GM23248 (cell line): Measurements from ENCODE around the gene NIN. TPM values are rescaled to one million over a fixed set of nuclear protein-coding genes. Genes with fewer than 3 reads are reported as not detected.
"Not testable (repeated sequence)": the region's sequence is repeated elsewhere in the genome, so short reads cannot be mapped to it uniquely, and the experiment has no call there.

Source experiments
- DNase-seq: peaks from one replicate; pipeline ENCODE4 v3.0.0-alpha.2; 2015
- H2AFZ ChIP-seq: fragments of 200-600 bp; sonication (generic); 2 replicates; pipeline ENCODE4 v1.6.1; 2016; ENCODE audit warnings: antibody characterized with exemption
- H3F3A ChIP-seq: fragments of 200-600 bp; sonication (generic); 2 replicates; pipeline ENCODE4 v1.6.1; 2016; ENCODE audit warnings: mild to moderate bottlenecking, antibody characterized with exemption, mixed run types; ENCODE audit not compliant: insufficient read depth
- H3K27ac ChIP-seq: fragments of 200-600 bp; sonication (generic); 2 replicates; pipeline ENCODE4 v1.5.1; 2016; ENCODE audit warnings: mild to moderate bottlenecking
- H3K27me3 ChIP-seq: fragments of 200-600 bp; sonication (generic); replicated peaks from 2 replicates; pipeline ENCODE4 v1.6.1; 2016; ENCODE audit warnings: mild to moderate bottlenecking; ENCODE audit not compliant: insufficient read depth
- H3K36me3 ChIP-seq: fragments of 200-600 bp; sonication (generic); 2 replicates; pipeline ENCODE4 v1.6.1; 2016; ENCODE audit warnings: low read depth, mild to moderate bottlenecking
- H3K4me1 ChIP-seq: fragments of 200-600 bp; sonication (generic); 2 replicates; pipeline ENCODE4 v1.6.1; 2016; ENCODE audit warnings: mild to moderate bottlenecking; ENCODE audit not compliant: insufficient read depth
- H3K4me2 ChIP-seq: fragments of 200-600 bp; sonication (generic); one replicate; pipeline ENCODE4 v1.6.1; 2016; ENCODE audit warnings: mild to moderate bottlenecking; ENCODE audit not compliant: unreplicated experiment
- H3K4me3 ChIP-seq: fragments of 200-600 bp; sonication (generic); 2 replicates; pipeline ENCODE4 v1.5.1; 2016; ENCODE audit warnings: mild to moderate bottlenecking
- H3K79me2 ChIP-seq: fragments of 200-600 bp; sonication (generic); 2 replicates; pipeline ENCODE4 v1.6.1; 2016; ENCODE audit warnings: mild to moderate bottlenecking; ENCODE audit not compliant: insufficient read depth
- H3K9ac ChIP-seq: fragments of 200-600 bp; sonication (generic); 2 replicates; pipeline ENCODE4 v1.6.1; 2016; ENCODE audit warnings: mild to moderate bottlenecking
- H3K9me2 ChIP-seq: fragments of 200-600 bp; sonication (generic); 2 replicates; pipeline ENCODE4 v1.6.1; 2016; ENCODE audit warnings: mixed run types, mild to moderate bottlenecking, moderate library complexity; ENCODE audit not compliant: insufficient read depth
- H3K9me3 ChIP-seq: fragments of 200-600 bp; sonication (generic); one replicate; pipeline ENCODE4 v1.6.1; 2017; ENCODE audit warnings: low read depth
- H4K20me1 ChIP-seq: fragments of 200-600 bp; sonication (generic); 2 replicates; pipeline ENCODE4 v1.6.0; 2016; ENCODE audit not compliant: insufficient read depth
- EZH2 ChIP-seq: fragments of 200-600 bp; sonication (generic); IDR thresholded peaks from 2 replicates; pipeline ENCODE4 v1.6.1; 2018; ENCODE audit warnings: antibody characterized with exemption, mild to moderate bottlenecking; ENCODE audit not compliant: insufficient read depth, poor library complexity, severe bottlenecking
- EZH2phosphoT487 ChIP-seq: fragments of 200-600 bp; sonication (generic); IDR thresholded peaks from 2 replicates; pipeline ENCODE4 v1.6.1; 2018; ENCODE audit warnings: antibody characterized with exemption, moderate library complexity, mild to moderate bottlenecking, low read depth; ENCODE audit not compliant: insufficient read depth
- WGBS, 2 experiments: methylation state at CpG; one replicate each; pipeline ENCODE4 v1.1.6; 2015 to 2017; ENCODE audit warnings: low lambda C conversion rate in 2 of 2, low coverage in 1 of 2; ENCODE audit errors: missing lambda C conversion rate in 2 of 2; 5-methylcytosine and 5-hydroxymethylcytosine counted together
- in situ Hi-C: fragments of 300-500 bp; cut with MboI; formaldehyde crosslinking; loops from 2 replicates; pipeline ENCODE4 v1.15.0; 2020
- polyA plus RNA-seq: library from polyadenylated mRNA; unstranded; fragments of >200 nt; fragmentation: Nextera tagmentation; extraction: Ambion mirVana; gene quantifications from 2 replicates; pipeline ENCODE4 v1.2.1, GENCODE V29; 2016
- total RNA-seq: library from RNA; depleted of rRNA; stranded (reverse); fragments of >200 nt; shearing (Covaris generic); gene quantifications from 2 replicates; pipeline ENCODE4 v1.2.3, GENCODE V29; 2014

Gene NIN
- total and polyA plus RNA-seq, 2 experiments from 2014 or later: 17.0 to 33.3 TPM

DNA sequence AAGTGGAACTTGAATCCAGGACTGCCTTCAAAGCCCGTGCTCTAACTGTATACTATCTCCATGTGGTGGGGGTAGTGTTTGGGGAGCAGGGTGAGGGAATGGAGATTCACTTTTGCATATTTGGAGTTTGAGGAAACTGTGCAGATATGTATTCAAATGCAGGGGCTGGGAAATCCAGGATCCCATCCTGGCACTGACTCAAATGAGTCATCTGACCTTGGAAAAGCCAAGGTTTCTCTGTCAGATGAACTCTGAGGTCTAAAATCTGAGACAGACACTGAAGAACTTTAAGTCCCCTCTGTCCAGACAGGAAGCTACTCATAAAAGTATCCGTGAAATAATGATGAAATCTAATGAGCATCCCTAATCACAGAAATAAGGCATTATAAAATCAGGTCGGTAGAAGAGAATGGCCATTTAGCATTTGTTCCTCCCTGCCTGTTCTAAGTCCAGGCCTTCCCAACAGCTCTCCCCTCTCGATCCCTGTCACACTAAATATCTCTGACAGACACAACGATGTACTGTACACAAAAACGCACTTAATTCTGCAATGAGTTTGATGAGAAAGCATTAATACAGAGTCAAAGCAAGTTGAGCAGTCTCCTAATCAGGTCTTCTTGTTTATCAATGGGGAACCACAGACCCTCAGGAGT, 14.4 kb downstream of the NIN start:
- Histone ChIP-seq H3K27ac (no peak overlapping the region), H3F3A (peaks cover 5% of the 10 kb centered on the region; the same call in 1 of the 2 replicates), H3K36me3 (0 out of 2 replicates have a peak, but pooled peaks cover 4% of the 10 kb centered on the region), H4K20me1 (peaks cover 3% of the 10 kb centered on the region; the same call in 1 of the 2 replicates), H3K9me2 (no peaks in the 10 kb centered on the region), H3K79me2 (peaks cover 94% of the 10 kb centered on the region), H3K4me2 (no peak overlapping the region), H3K9ac (no peak overlapping the region), H3K9me3 (no peaks in the 10 kb centered on the region), H2AFZ (no peak overlapping the region), H3K4me1 (peaks cover 7% of the 10 kb centered on the region), H3K4me3 (no peak overlapping the region), H3K27me3 (no peaks in the 10 kb centered on the region)
- 34 to 38% methylated on average over 6 of the region's 6 CpGs for WGBS, 2 experiments
- TF ChIP-seq EZH2phosphoT487 (no peak), EZH2 (no peak)
- in situ Hi-C loops: no loop called here
- DNase-seq: peak; percentile 34

DNA sequence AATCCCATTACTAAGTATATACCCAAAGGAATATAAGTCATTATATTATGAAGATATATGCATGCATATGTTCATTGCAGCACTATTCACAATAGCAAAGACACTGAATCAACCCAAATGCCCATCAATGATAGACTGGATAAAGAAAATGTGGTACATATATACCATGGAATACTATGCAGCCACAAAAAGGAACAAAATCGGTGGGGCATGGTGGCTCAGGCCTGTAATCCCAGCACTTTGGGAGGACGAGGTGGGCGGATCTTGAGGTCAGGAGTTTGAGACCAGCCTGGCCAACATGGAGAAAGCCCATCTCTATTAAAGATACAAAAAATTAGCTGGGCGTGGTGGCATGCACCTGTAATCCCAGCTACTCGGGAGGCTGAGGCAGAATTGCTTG, 15.4 kb downstream of the NIN start:
- H3K27me3 ChIP-seq, DNase-seq, in situ Hi-C loops, H3K9me3 ChIP-seq, H3K9ac ChIP-seq, H3K9me2 ChIP-seq, H3K4me3 ChIP-seq, H3F3A ChIP-seq, H3K36me3 ChIP-seq, H4K20me1 ChIP-seq, H3K27ac ChIP-seq, H2AFZ ChIP-seq, H3K4me1 ChIP-seq, H3K4me2 ChIP-seq: not testable (repeated sequence)
- 96 to 99% methylated on average over 5 of the region's 5 CpGs for WGBS, 2 experiments
- peaks cover 94% of the 10 kb centered on the region for H3K79me2 ChIP-seq

DNA sequence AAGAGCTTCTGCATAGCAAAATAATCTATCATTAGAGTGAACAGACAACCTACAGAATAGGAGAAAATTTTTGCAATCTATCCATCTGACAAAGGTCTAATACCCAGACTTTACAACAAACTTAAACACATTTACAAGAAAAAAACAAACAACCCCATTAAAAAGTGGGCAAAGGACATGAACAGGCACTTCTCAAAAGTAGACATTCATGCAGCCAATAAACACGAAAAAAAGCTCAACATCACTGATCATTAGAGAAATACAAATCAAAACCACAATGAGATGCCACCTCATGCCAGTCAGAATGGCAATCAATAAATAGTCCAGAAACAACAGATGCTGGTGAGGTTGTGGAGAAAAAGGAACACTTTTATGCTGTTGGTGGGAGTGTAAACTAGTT, 15.9 kb downstream of the NIN start:
- DNase-seq, in situ Hi-C loops, H3K9ac ChIP-seq, H3K4me1 ChIP-seq, H3K4me2 ChIP-seq, H2AFZ ChIP-seq, H3K36me3 ChIP-seq, H3K27ac ChIP-seq, H3K4me3 ChIP-seq, H3F3A ChIP-seq, H3K27me3 ChIP-seq, H3K9me2 ChIP-seq, H4K20me1 ChIP-seq, H3K9me3 ChIP-seq: not testable (repeated sequence)
- WGBS, 2 experiments: 100% methylated on average over 1 of the region's 1 CpG
- H3K79me2 ChIP-seq: peaks cover 94% of the 10 kb centered on the region

DNA sequence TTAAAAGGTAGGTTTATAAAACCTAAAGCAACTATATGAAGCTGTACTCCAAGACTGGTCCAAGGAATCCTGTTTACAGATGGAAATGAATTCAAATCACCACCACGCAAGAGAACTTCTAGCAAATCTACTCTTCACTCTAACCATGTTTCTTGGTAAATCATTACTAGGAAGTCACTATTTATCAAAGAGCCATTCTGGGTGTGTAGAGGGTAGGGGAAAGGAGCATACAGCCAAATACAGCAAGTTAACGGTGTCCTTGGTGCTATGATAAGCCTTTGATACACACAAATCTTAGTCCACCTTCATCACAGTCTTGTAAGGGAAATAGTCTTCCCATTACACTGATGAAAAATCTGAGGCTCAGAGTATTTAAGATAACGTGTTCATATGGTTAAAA, 16.8 kb downstream of the NIN start:
- peaks cover 89% of the 10 kb centered on the region for H3K79me2 ChIP-seq
- no peak overlapping the region for H3K27ac ChIP-seq
- 97 to 99% methylated on average over 3 of the region's 3 CpGs for WGBS, 2 experiments
- no peak for TF ChIP-seq EZH2phosphoT487
- no peak for TF ChIP-seq EZH2
- H3K36me3 ChIP-seq: 0 out of 2 replicates have a peak, but pooled peaks cover 4% of the 10 kb centered on the region
- no peak overlapping the region for H3K4me3 ChIP-seq
- peaks cover 5% of the 10 kb centered on the region; the same call in 1 of the 2 replicates for H3F3A ChIP-seq
- DNase-seq: no peak
- H4K20me1 ChIP-seq: peaks cover 3% of the 10 kb centered on the region; the same call in 1 of the 2 replicates
- no peaks in the 10 kb centered on the region for H3K9me2 ChIP-seq
- no peak overlapping the region for H3K4me2 ChIP-seq
- H3K9ac ChIP-seq: no peak overlapping the region
- no peaks in the 10 kb centered on the region for H3K9me3 ChIP-seq
- H3K4me1 ChIP-seq: peaks cover 7% of the 10 kb centered on the region
- no peak overlapping the region for H2AFZ ChIP-seq
- H3K27me3 ChIP-seq: no peaks in the 10 kb centered on the region
- in situ Hi-C loops: no loop called here

DNA sequence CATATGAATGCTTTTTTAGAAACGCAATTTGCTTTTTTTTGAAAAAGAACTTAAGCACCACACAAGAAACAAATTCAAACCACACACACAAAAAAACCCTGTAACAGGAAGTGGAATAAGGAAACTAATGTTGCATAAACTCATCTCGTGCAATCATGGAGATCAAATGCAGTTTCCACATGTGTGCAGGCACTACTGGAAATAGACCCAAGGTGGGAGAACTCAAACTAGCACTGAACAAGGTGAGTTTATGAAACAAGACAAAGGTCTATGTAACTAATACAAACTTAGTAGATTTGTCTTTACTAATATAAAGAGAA, 17.5 kb downstream of the NIN start:
- 53 to 56% methylated on average over 2 of the region's 2 CpGs for WGBS, 2 experiments
- no peak for TF ChIP-seq EZH2
- no peak for TF ChIP-seq EZH2phosphoT487
- peaks cover 5% of the 10 kb centered on the region; the same call in 1 of the 2 replicates for H3F3A ChIP-seq
- no peaks in the 10 kb centered on the region for H3K9me3 ChIP-seq
- no peak for DNase-seq
- no peak overlapping the region for H3K4me3 ChIP-seq
- in situ Hi-C loops: no loop called here
- H3K4me2 ChIP-seq: no peak overlapping the region
- H3K9me2 ChIP-seq: no peaks in the 10 kb centered on the region
- H3K9ac ChIP-seq: no peak overlapping the region
- peaks cover 89% of the 10 kb centered on the region for H3K79me2 ChIP-seq
- H3K27me3 ChIP-seq: no peaks in the 10 kb centered on the region
- no peak overlapping the region for H2AFZ ChIP-seq
- H4K20me1 ChIP-seq: peaks cover 3% of the 10 kb centered on the region; the same call in 1 of the 2 replicates
- no peak overlapping the region for H3K27ac ChIP-seq
- 0 out of 2 replicates have a peak, but pooled peaks cover 4% of the 10 kb centered on the region for H3K36me3 ChIP-seq
- peaks cover 7% of the 10 kb centered on the region for H3K4me1 ChIP-seq
